Smooth muscle cell (in vitro differentiated cells): ENCODE data around the gene SPTB. TPM values are rescaled to one million over a fixed set of nuclear protein-coding genes. Genes with fewer than 3 reads are reported as not detected.
A peak's percentile ranks its signal among the peaks of the same experiment; 100 is the strongest.

Experiments used
- DNase-seq: peaks from one replicate; lab custom pipeline; 2025; ENCODE audit not compliant: unreplicated experiment; lab: John Stamatoyannopoulos, UW
- H2AFZ ChIP-seq: fragments of 200-600 bp; sonication (generic); 2 replicates; pipeline ENCODE4 v1.6.0; 2016; ENCODE audit warnings: antibody characterized with exemption, low read depth, mild to moderate bottlenecking
- H3F3A ChIP-seq: fragments of 200-600 bp; sonication (generic); 2 replicates; pipeline ENCODE4 v1.6.0; 2017; ENCODE audit warnings: antibody characterized with exemption, low read depth
- H3K27ac ChIP-seq: fragments of 200-600 bp; sonication (generic); 2 replicates; pipeline ENCODE4 v1.5.1; 2016; ENCODE audit warnings: low read depth, mild to moderate bottlenecking
- H3K27me3 ChIP-seq: fragments of 200-600 bp; sonication (generic); 2 replicates; pipeline ENCODE4 v1.6.1; 2016; ENCODE audit warnings: low read depth, mild to moderate bottlenecking
- H3K36me3 ChIP-seq: fragments of 200-600 bp; sonication (generic); 2 replicates; pipeline ENCODE4 v1.5.1; 2016; ENCODE audit warnings: low read depth
- H3K4me1 ChIP-seq: fragments of 200-600 bp; sonication (generic); 2 replicates; pipeline ENCODE4 v1.5.1; 2016; ENCODE audit warnings: low read depth
- H3K4me2 ChIP-seq: fragments of 200-600 bp; sonication (generic); 2 replicates; pipeline ENCODE4 v1.6.0; 2016; ENCODE audit warnings: mild to moderate bottlenecking
- H3K4me3 ChIP-seq: fragments of 200-600 bp; sonication (generic); 2 replicates; pipeline ENCODE4 v1.5.1; 2016; ENCODE audit warnings: mild to moderate bottlenecking
- H3K79me2 ChIP-seq: fragments of 200-600 bp; sonication (generic); 2 replicates; pipeline ENCODE4 v1.6.0; 2016; ENCODE audit warnings: low read depth, mild to moderate bottlenecking
- H3K9ac ChIP-seq: fragments of 200-600 bp; sonication (generic); 2 replicates; pipeline ENCODE4 v1.6.0; 2016; ENCODE audit warnings: low read depth
- H3K9me3 ChIP-seq: fragments of 200-600 bp; sonication (generic); replicated peaks from 2 replicates; pipeline ENCODE4 v1.5.1; 2016; ENCODE audit warnings: low read depth
- H4K20me1 ChIP-seq: fragments of 200-600 bp; sonication (generic); 2 replicates; pipeline ENCODE4 v1.6.0; 2016; ENCODE audit warnings: low read depth
- CTCF ChIP-seq: fragments of 200-600 bp; sonication (generic); IDR thresholded peaks from 2 replicates; pipeline ENCODE4 v1.5.1; 2017; ENCODE audit warnings: borderline replicate concordance, mild to moderate bottlenecking, antibody characterized with exemption; ENCODE audit not compliant: insufficient read depth, poor library complexity, severe bottlenecking
- WGBS: methylation state at CpG from one replicate; pipeline ENCODE4 v1.1.7; 2016; ENCODE audit warnings: low lambda C conversion rate; 5-methylcytosine and 5-hydroxymethylcytosine counted together
- polyA plus RNA-seq: library from polyadenylated mRNA; unstranded; fragments of >200 nt; fragmentation: Nextera tagmentation; extraction: Ambion mirVana; gene quantifications from 2 replicates; pipeline ENCODE4 v1.2.1, GENCODE V29; 2016
- total RNA-seq: library from RNA; depleted of rRNA; stranded (reverse); fragments of >200 nt; gene quantifications from 2 replicates; pipeline ENCODE4 v1.2.3, GENCODE V29; 2014

Gene SPTB
- total and polyA plus RNA-seq, 2 experiments from 2014 or later: 0.25 to 3.3 TPM

- peaks cover 46% of the 10 kb centered on the region for H3K4me1 ChIP-seq
- H4K20me1 ChIP-seq: no peaks in the 10 kb centered on the region
- no peaks in the 10 kb centered on the region for H3K27me3 ChIP-seq
- H3K79me2 ChIP-seq: no peaks in the 10 kb centered on the region
- no peak overlapping the region for H2AFZ ChIP-seq
- H3K27ac ChIP-seq: peak overlapping the region; percentile 82
- no peak for TF ChIP-seq CTCF
- H3K36me3 ChIP-seq: no peaks in the 10 kb centered on the region
- no peak overlapping the region for H3K9ac ChIP-seq
- DNase-seq: no peak
- peaks cover 38% of the 10 kb centered on the region for H3F3A ChIP-seq
- H3K9me3 ChIP-seq: no peaks in the 10 kb centered on the region
- WGBS: 85% methylated on average over 5 of the region's 5 CpGs
- H3K4me2 ChIP-seq: no peak overlapping the region
- H3K4me3 ChIP-seq: no peak overlapping the region
These were observed 118.8 kb downstream of the SPTB start for GRCh38 chr14:64760916-64761315.

GRCh38 chr14:64760146-64760755 is 119.5 kb downstream of the SPTB start:
- H3K27ac ChIP-seq: no peak overlapping the region
- TF ChIP-seq CTCF: peak; percentile 61
- H3K4me1 ChIP-seq: peaks cover 46% of the 10 kb centered on the region
- H3K36me3 ChIP-seq: no peaks in the 10 kb centered on the region
- peaks cover 38% of the 10 kb centered on the region for H3F3A ChIP-seq
- H3K9me3 ChIP-seq: no peaks in the 10 kb centered on the region
- no peak overlapping the region for H3K9ac ChIP-seq
- DNase-seq: no peak
- no peaks in the 10 kb centered on the region for H4K20me1 ChIP-seq
- H3K27me3 ChIP-seq: no peaks in the 10 kb centered on the region
- no peak overlapping the region for H3K4me3 ChIP-seq
- 69% methylated on average over 8 of the region's 8 CpGs for WGBS
- H3K79me2 ChIP-seq: no peaks in the 10 kb centered on the region
- no peak overlapping the region for H3K4me2 ChIP-seq
- H2AFZ ChIP-seq: no peak overlapping the region

- Histone ChIP-seq H3K4me3 (no peak overlapping the region), H2AFZ (no peak overlapping the region), H3K79me2 (no peaks in the 10 kb centered on the region), H4K20me1 (no peaks in the 10 kb centered on the region), H3K9me3 (no peaks in the 10 kb centered on the region), H3K4me1 (peaks cover 44% of the 10 kb centered on the region), H3K36me3 (no peaks in the 10 kb centered on the region), H3K27ac (peak overlapping the region; percentile 92), H3K9ac (peak overlapping the region; percentile 29), H3K4me2 (peak overlapping the region; percentile 51), H3F3A (peaks cover 38% of the 10 kb centered on the region), H3K27me3 (no peaks in the 10 kb centered on the region)
- DNase-seq: no peak
- WGBS: 96% methylated on average over 6 of the region's 6 CpGs
- TF ChIP-seq CTCF: no peak
These were observed 120.2 kb downstream of the SPTB start for GRCh38 chr14:64759555-64759938.
